Osteoblast (primary cell): ENCODE results near the gene GOLGA8K. TPM values are rescaled to one million over a fixed set of nuclear protein-coding genes. Genes with fewer than 3 reads are reported as not detected.
"Not testable (repeated sequence)": the region's sequence is repeated elsewhere in the genome, so short reads cannot be mapped to it uniquely, and the experiment has no call there.

Experiments used
- DNase-seq: peaks from one replicate; pipeline ENCODE4 v3.0.0; 2011; ENCODE audit warnings: low spot score, mixed read lengths; ENCODE audit not compliant: insufficient read length; ENCODE audit errors: missing footprints
- H2AFZ ChIP-seq: 2 replicates; pipeline ENCODE4 v1.6.0; 2011; ENCODE audit warnings: mild to moderate bottlenecking, low read length
- H3K27ac ChIP-seq: 2 replicates; pipeline ENCODE4 v1.5.1; 2011; ENCODE audit warnings: mild to moderate bottlenecking, low read depth, low read length, moderate library complexity
- H3K27me3 ChIP-seq: 2 replicates; pipeline ENCODE4 v1.6.0; 2012; ENCODE audit warnings: mild to moderate bottlenecking, control low read depth, inconsistent platforms, low read length, moderate library complexity; ENCODE audit not compliant: insufficient read depth
- H3K36me3 ChIP-seq: 2 replicates; pipeline ENCODE4 v1.5.1; 2011; ENCODE audit warnings: mild to moderate bottlenecking, low read length, control low read depth, moderate library complexity; ENCODE audit not compliant: insufficient read depth
- H3K4me1 ChIP-seq: 2 replicates; pipeline ENCODE4 v1.5.1; 2011; ENCODE audit warnings: mild to moderate bottlenecking, low read length, control low read depth, moderate library complexity; ENCODE audit not compliant: insufficient read depth
- H3K4me2 ChIP-seq: 2 replicates; pipeline ENCODE4 v1.6.0; 2011; ENCODE audit warnings: mild to moderate bottlenecking, low read length; ENCODE audit not compliant: insufficient read depth
- H3K4me3 ChIP-seq: fragments of 200-600 bp; sonication (generic); 3 replicates; pipeline ENCODE4 v1.5.1; 2012; ENCODE audit warnings: mild to moderate bottlenecking, low read length, inconsistent platforms; ENCODE audit not compliant: insufficient read depth
- H3K79me2 ChIP-seq: 2 replicates; pipeline ENCODE4 v1.6.0; 2012; ENCODE audit warnings: mild to moderate bottlenecking, low read length, control low read depth, inconsistent platforms; ENCODE audit not compliant: insufficient read depth
- H3K9me3 ChIP-seq: 2 replicates; pipeline ENCODE4 v1.5.1; 2011; ENCODE audit warnings: low read depth, low read length, control low read depth
- H4K20me1 ChIP-seq: 2 replicates; pipeline ENCODE4 v1.6.0; 2012; ENCODE audit warnings: mild to moderate bottlenecking, low read length, control low read depth; ENCODE audit not compliant: insufficient read depth
- small RNA-seq: library from RNA; depleted of rRNA; stranded (forward); fragments of <200 nt; gene quantifications from one replicate; pipeline ENCODE3, GENCODE V24; 2012
- total RNA-seq: library from RNA; depleted of rRNA; stranded (reverse); fragments of >200 nt; gene quantifications from 2 replicates; pipeline ENCODE4 v1.2.3, GENCODE V29; 2012

The GOLGA8K gene
- total RNA-seq, 1 donor, result 0.36 TPM

GRCh38 chr15:32343921-32344320 is 59.2 kb downstream of the GOLGA8K start:
- H4K20me1 ChIP-seq, H3K9me3 ChIP-seq, H3K4me3 ChIP-seq, H3K27me3 ChIP-seq, H3K27ac ChIP-seq, DNase-seq, H3K4me1 ChIP-seq, H3K79me2 ChIP-seq, H2AFZ ChIP-seq, H3K4me2 ChIP-seq, H3K36me3 ChIP-seq: not testable (repeated sequence)

Small RNA genes within 50 kb of the gene (small RNA-seq; reads per million reads assigned to genes)
- not detected for gene RF00096
- not detected for gene RN7SL185P
- not detected for gene RN7SL539P

Other genes starting within 250 kb of the GOLGA8K start
- gene GOLGA8O, start 52.3 kb upstream of the GOLGA8K start, total RNA-seq, result 0.88 and 1.1 TPM in 2 replicates
- 4.7 and 5.0 TPM in 2 replicates for gene GOLGA8N, start 190.2 kb upstream of the GOLGA8K start, total RNA-seq
- gene ARHGAP11A, start 212.2 kb upstream of the GOLGA8K start, total RNA-seq, result 7.2 and 8.8 TPM in 2 replicates
- 6.8 and 9.0 TPM in 2 replicates for gene SCG5, start 238.4 kb upstream of the GOLGA8K start, total RNA-seq